ENCODE measurements around the gene SERPINA5.
"Not testable (repeated sequence)": the region's sequence is repeated elsewhere in the genome, so short reads cannot be mapped to it uniquely, and the experiment has no call there.

SERPINA5 gene

GRCh38 chr14:94575730-94576585 lies 5.3 kb upstream of the SERPINA5 start:
- no peak for DNase-seq (ENCODE audit: low spot score in 2 of 2)
- no peak for ATAC-seq (ENCODE audit: low read depth)
- H3K27me3 Mint-ChIP-seq = no peaks in the 10 kb centered on the region
- no peaks in the 10 kb centered on the region for H3K4me1 Mint-ChIP-seq
- H3K27ac Mint-ChIP-seq = no peak overlapping the region
- H3K9me3 Mint-ChIP-seq = peaks cover 1% of the 10 kb centered on the region
- H3K36me3 Mint-ChIP-seq = no peaks in the 10 kb centered on the region
- H3K4me3 Mint-ChIP-seq = no peak overlapping the region

GRCh38 chr14:94577472-94577871 lies 3.8 kb upstream of the SERPINA5 start:
- not testable (repeated sequence) for H3K9me3 Mint-ChIP-seq; ATAC-seq (ENCODE audit: low read depth); H3K27me3 Mint-ChIP-seq; H3K4me3 Mint-ChIP-seq; H3K36me3 Mint-ChIP-seq; H3K27ac Mint-ChIP-seq; DNase-seq (ENCODE audit: low spot score in 2 of 2); H3K4me1 Mint-ChIP-seq

GRCh38 chr14:94578712-94579111 lies 2.5 kb upstream of the SERPINA5 start:
- no peaks in the 10 kb centered on the region for H3K4me1 Mint-ChIP-seq

GRCh38 chr14:94582199-94582750 lies 1.0 kb downstream of the SERPINA5 start:
- no peaks in the 10 kb centered on the region for H3K36me3 Mint-ChIP-seq
- ATAC-seq (ENCODE audit: low read depth) (no peak), DNase-seq (ENCODE audit: low spot score in 2 of 2) (no peak)
- H3K4me3 Mint-ChIP-seq = no peak overlapping the region
- peaks cover 2% of the 10 kb centered on the region for H3K27me3 Mint-ChIP-seq
- peaks cover 1% of the 10 kb centered on the region for H3K9me3 Mint-ChIP-seq
- no peak overlapping the region for H3K27ac Mint-ChIP-seq
- no peaks in the 10 kb centered on the region for H3K4me1 Mint-ChIP-seq

More at GRCh38 chr14:94578712-94579111, 2.5 kb upstream of the SERPINA5 start:
- DNase-seq (ENCODE audit: low spot score in 2 of 2) (no peak), ATAC-seq (ENCODE audit: low read depth) (no peak)
- Mint-ChIP-seq H3K4me3 (no peak overlapping the region), H3K9me3 (peaks cover 1% of the 10 kb centered on the region), H3K36me3 (no peaks in the 10 kb centered on the region), H3K27me3 (no peaks in the 10 kb centered on the region), H3K27ac (no peak overlapping the region)

- Mint-ChIP-seq H3K4me1 (no peaks in the 10 kb centered on the region), H3K27ac (no peak overlapping the region), H3K27me3 (peaks cover 2% of the 10 kb centered on the region), H3K36me3 (no peaks in the 10 kb centered on the region), H3K9me3 (no peaks in the 10 kb centered on the region), H3K4me3 (no peak overlapping the region)
- ATAC-seq (ENCODE audit: low read depth) (no peak), DNase-seq (ENCODE audit: low spot score in 2 of 2) (no peak)
Observed at GRCh38 chr14:94582851-94583250, 1.6 kb downstream of the SERPINA5 start.

DNA sequence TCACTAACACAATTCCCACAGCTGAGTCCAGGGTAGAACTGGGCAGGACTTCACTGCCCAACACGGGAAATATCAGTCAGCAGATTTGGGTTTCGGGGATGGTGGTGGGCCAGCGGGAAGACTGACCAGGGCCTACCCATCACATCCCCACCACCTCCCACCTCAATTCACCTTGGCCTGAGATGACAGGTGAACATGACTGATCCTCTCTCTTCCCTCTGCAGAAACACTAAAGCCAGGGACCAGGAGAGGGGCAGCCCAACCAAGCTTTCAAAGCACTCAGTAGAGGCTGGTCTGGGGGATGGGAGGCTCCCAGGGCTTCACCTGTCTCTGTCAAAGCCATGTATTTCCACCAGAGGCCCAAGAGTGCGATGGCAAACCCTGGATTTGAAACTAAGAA lies 2.3 kb downstream of the SERPINA5 start:
- no peaks in the 10 kb centered on the region for H3K4me1 Mint-ChIP-seq

GRCh38 chr14:94584591-94585280 lies 3.5 kb downstream of the SERPINA5 start:
- Mint-ChIP-seq H3K36me3 (no peaks in the 10 kb centered on the region), H3K27ac (no peak overlapping the region), H3K27me3 (peaks cover 2% of the 10 kb centered on the region), H3K4me3 (no peak overlapping the region), H3K9me3 (no peaks in the 10 kb centered on the region), H3K4me1 (no peaks in the 10 kb centered on the region)
- no peak for ATAC-seq (ENCODE audit: low read depth)
- DNase-seq (ENCODE audit: low spot score in 2 of 2) = no peak

More for the DNA sequence above, 2.3 kb downstream of the SERPINA5 start:
- no peaks in the 10 kb centered on the region for H3K36me3 Mint-ChIP-seq
- H3K27me3 Mint-ChIP-seq = peaks cover 2% of the 10 kb centered on the region
- H3K27ac Mint-ChIP-seq = no peak overlapping the region
- DNase-seq (ENCODE audit: low spot score in 2 of 2) = no peak
- H3K9me3 Mint-ChIP-seq = no peaks in the 10 kb centered on the region
- ATAC-seq (ENCODE audit: low read depth) = no peak
- H3K4me3 Mint-ChIP-seq = no peak overlapping the region

GRCh38 chr14:94586635-94587034 lies 5.4 kb downstream of the SERPINA5 start:
- Mint-ChIP-seq H3K36me3 (no peaks in the 10 kb centered on the region), H3K4me3 (no peak overlapping the region), H3K9me3 (peaks cover 8% of the 10 kb centered on the region), H3K27ac (no peak overlapping the region), H3K27me3 (peaks cover 2% of the 10 kb centered on the region), H3K4me1 (no peaks in the 10 kb centered on the region)
- no peak for DNase-seq (ENCODE audit: low spot score in 2 of 2)
- ATAC-seq (ENCODE audit: low read depth) = no peak

DNA sequence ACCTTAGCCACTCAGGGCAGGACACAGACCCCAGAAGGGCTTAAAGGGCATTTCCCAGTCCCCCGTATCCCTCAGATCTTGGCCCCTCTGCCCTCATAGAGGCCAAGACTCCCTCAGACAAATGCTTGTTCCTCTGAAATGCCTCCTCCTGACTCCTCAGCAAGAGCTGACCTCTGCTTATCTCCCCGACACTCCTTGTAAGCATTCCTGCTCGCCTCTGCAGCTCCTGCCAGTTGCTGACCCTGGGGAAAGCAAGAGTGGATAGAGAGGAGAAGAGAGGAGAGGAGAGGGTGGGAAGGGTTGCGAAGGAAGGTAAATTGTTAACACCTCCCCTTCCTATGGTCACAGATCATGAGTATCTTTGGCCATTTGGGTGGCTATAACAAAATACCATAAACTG lies 7.1 kb downstream of the SERPINA5 start:
- H3K36me3 Mint-ChIP-seq = no peaks in the 10 kb centered on the region
- H3K4me1 Mint-ChIP-seq = no peaks in the 10 kb centered on the region
- no peak overlapping the region for H3K27ac Mint-ChIP-seq
- H3K27me3 Mint-ChIP-seq = peaks cover 2% of the 10 kb centered on the region
- no peak for ATAC-seq (ENCODE audit: low read depth)
- no peak for DNase-seq (ENCODE audit: low spot score in 2 of 2)
- peaks cover 8% of the 10 kb centered on the region for H3K9me3 Mint-ChIP-seq
- no peak overlapping the region for H3K4me3 Mint-ChIP-seq

DNA sequence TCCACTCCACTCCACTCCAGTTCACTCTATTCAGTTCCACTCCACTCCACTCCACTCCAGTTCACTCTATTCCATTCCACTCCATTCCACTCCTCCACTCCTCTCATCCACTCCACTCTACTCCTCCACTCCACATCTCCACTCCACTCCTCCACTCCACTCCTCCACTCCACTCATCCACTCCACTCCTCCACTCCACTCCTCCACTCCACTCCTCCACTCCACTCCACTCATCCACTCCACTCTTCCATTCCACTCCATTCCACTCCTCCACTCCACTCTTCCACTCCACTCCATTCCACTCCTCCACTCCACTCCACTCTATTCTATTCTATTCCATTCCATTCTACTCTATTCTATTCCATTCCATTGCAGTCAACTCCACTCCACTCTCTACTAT lies 9.8 kb downstream of the SERPINA5 start:
- Mint-ChIP-seq H3K36me3 (no peaks in the 10 kb centered on the region), H3K27ac (no peak overlapping the region), H3K27me3 (peaks cover 2% of the 10 kb centered on the region), H3K9me3 (peaks cover 8% of the 10 kb centered on the region), H3K4me1 (no peaks in the 10 kb centered on the region), H3K4me3 (no peak overlapping the region)
- DNase-seq (ENCODE audit: low spot score in 2 of 2) (no peak), ATAC-seq (ENCODE audit: low read depth) (no peak)

GRCh38 chr14:94591871-94592270 lies 10.6 kb downstream of the SERPINA5 start:
- ATAC-seq (ENCODE audit: low read depth) (no peak), DNase-seq (ENCODE audit: low spot score in 2 of 2) (no peak)
- Mint-ChIP-seq H3K4me1 (no peaks in the 10 kb centered on the region), H3K4me3 (no peak overlapping the region), H3K36me3 (no peaks in the 10 kb centered on the region), H3K27ac (no peak overlapping the region), H3K9me3 (peaks cover 8% of the 10 kb centered on the region), H3K27me3 (peaks cover 2% of the 10 kb centered on the region)

GRCh38 chr14:94592457-94592856 lies 11.2 kb downstream of the SERPINA5 start:
- H3K36me3 Mint-ChIP-seq = no peaks in the 10 kb centered on the region
- DNase-seq (ENCODE audit: low spot score in 2 of 2) = no peak
- no peak overlapping the region for H3K4me3 Mint-ChIP-seq
- no peaks in the 10 kb centered on the region for H3K4me1 Mint-ChIP-seq
- peaks cover 8% of the 10 kb centered on the region for H3K9me3 Mint-ChIP-seq
- no peak for ATAC-seq (ENCODE audit: low read depth)
- no peaks in the 10 kb centered on the region for H3K27me3 Mint-ChIP-seq
- no peak overlapping the region for H3K27ac Mint-ChIP-seq

- Mint-ChIP-seq H3K9me3 (peaks cover 8% of the 10 kb centered on the region), H3K27me3 (no peaks in the 10 kb centered on the region), H3K4me1 (no peaks in the 10 kb centered on the region), H3K4me3 (no peak overlapping the region), H3K36me3 (no peaks in the 10 kb centered on the region), H3K27ac (no peak overlapping the region)
- ATAC-seq (ENCODE audit: low read depth) = no peak
- DNase-seq (ENCODE audit: low spot score in 2 of 2) = no peak
Observed at GRCh38 chr14:94593376-94593748, 12.1 kb downstream of the SERPINA5 start.

DNA sequence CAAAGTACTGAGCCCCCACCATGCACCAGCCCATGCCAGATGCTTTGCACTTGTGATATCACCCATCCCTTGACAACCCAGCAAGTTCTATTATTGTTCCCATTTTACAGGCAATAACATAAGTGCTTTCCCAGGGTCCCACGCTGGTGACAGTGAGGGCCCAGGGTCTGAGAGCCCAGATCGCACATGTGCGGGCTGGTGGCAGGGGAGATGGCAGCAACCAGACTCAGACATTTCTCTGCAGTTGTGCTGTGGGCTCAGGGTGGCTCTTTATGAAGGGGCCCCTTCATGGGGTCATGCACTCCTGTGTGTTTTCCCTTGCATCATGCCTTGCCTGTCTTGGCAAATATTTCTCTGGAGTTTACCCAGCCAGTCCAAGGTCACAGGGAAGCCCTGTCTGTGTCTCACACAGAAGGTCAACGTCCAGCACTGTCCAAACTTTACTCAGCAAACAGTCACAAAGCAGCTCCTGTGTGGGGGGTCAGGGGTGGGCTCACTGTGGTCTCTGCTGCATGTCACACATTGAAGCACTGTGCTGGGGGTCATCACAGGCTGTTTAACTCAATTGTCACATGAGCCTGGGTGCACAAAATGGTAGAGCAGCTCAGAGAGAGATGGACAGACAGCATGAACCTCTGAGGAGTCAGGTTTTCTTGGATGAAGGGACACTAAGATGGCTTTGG lies 12.7 kb downstream of the SERPINA5 start:
- DNase-seq (ENCODE audit: low spot score in 2 of 2) = no peak
- Mint-ChIP-seq H3K9me3 (peaks cover 8% of the 10 kb centered on the region), H3K36me3 (no peaks in the 10 kb centered on the region)

More for the DNA sequence above, 12.7 kb downstream of the SERPINA5 start:
- H3K27me3 Mint-ChIP-seq = no peaks in the 10 kb centered on the region
- no peaks in the 10 kb centered on the region for H3K4me1 Mint-ChIP-seq
- no peak for ATAC-seq (ENCODE audit: low read depth)
- H3K27ac Mint-ChIP-seq = no peak overlapping the region
- no peak overlapping the region for H3K4me3 Mint-ChIP-seq

Data from memory B cell (primary cell).